Fibroblast of mammary gland (primary cell): ENCODE data around the gene GC.
"Not testable (repeated sequence)": the region's sequence is repeated elsewhere in the genome, so short reads cannot be mapped to it uniquely, and the experiment has no call there.

Experiments
- DNase-seq: peaks from one replicate; pipeline ENCODE4 v3.0.0-alpha.2; 2010; ENCODE audit warnings: low read depth
- H3K4me3 ChIP-seq: 2 replicates; pipeline ENCODE4 v1.5.1; 2011; ENCODE audit warnings: low read depth, mild to moderate bottlenecking, low read length, moderate library complexity; ENCODE audit not compliant: control insufficient read depth
- TF ChIP-seq, protein P1 (sequence below): conservative IDR thresholded peaks from 2 replicates; pipeline ENCODE4 v1.5.1; 2011; ENCODE audit warnings: low read depth, low read length, inconsistent platforms; ENCODE audit not compliant: control insufficient read depth, insufficient read depth

The GC gene

DNA sequence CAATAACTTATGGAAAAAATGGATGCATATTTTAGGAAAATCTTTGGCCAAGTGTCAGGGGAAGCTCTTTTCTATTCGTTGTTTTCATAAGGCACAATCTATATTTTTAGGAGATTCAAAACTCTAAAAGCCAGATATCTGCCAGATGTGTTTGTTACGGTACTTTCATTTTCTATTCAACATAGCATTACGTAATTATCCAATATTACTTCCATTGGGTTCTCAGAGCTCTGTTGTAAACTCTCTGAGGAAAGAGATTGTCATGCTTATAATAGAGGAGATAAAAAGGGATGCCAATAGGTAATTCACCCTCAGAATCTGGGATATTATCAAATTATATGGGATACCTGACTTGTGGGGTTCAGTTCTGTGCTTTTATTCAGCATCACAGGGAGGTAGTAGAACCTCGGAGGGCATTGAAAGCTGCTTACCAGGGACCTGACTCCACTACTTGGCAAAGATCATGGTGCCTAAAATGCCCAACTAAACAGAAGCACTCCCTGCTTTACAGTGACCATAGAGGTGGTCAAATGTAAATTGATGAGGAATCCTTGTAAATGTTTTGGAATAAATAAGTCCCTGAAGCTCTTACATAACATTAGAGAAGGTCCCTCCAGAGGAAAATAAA lies 32.9 kb upstream of the GC start:
- DNase-seq: no peak
- H3K4me3 ChIP-seq: no peak overlapping the region
- TF ChIP-seq, protein P1, sequence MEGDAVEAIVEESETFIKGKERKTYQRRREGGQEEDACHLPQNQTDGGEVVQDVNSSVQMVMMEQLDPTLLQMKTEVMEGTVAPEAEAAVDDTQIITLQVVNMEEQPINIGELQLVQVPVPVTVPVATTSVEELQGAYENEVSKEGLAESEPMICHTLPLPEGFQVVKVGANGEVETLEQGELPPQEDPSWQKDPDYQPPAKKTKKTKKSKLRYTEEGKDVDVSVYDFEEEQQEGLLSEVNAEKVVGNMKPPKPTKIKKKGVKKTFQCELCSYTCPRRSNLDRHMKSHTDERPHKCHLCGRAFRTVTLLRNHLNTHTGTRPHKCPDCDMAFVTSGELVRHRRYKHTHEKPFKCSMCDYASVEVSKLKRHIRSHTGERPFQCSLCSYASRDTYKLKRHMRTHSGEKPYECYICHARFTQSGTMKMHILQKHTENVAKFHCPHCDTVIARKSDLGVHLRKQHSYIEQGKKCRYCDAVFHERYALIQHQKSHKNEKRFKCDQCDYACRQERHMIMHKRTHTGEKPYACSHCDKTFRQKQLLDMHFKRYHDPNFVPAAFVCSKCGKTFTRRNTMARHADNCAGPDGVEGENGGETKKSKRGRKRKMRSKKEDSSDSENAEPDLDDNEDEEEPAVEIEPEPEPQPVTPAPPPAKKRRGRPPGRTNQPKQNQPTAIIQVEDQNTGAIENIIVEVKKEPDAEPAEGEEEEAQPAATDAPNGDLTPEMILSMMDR: no peak

DNA sequence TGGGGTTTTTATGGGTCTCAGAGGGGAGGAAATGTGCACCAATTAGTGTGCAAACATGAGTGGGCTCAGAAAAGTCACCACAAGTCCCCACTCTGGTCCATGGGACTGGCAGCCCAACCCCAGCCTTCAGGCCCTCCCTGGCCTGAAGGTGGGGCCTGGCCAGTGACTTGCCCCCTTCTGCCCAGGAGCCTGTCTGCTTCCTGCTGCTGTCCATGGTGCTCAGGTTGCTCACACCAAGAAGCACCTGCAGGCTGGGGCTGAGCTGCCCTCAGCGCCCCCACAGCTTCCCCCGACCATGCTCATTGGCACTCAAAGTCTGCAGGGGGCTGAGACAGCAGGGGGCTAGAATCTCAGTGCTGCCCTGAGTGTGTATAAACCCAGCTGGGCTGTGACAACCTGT lies 30.6 kb upstream of the GC start:
- no peak overlapping the region for H3K4me3 ChIP-seq
- TF ChIP-seq, protein P1: no peak
- DNase-seq: no peak

DNA sequence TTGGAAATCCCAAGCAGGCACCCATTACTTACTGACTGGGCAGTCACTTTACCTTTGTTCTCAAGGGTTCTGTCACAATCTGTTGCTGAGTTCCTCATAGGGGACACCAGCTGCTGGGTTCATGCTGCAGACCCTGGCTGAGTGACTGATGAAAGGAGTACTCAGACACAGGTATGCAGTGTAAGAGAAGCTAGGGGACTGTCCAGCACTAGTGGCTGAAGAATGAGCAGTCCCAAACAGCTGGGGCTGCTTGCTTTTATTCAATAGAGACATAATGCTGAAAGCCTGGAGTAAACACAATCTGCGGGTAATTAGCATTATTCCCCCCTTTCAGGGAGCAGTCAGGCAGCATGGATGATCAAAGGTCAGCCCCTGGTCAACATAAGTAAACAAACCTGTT lies 25.9 kb upstream of the GC start:
- not testable (repeated sequence) for DNase-seq

DNA sequence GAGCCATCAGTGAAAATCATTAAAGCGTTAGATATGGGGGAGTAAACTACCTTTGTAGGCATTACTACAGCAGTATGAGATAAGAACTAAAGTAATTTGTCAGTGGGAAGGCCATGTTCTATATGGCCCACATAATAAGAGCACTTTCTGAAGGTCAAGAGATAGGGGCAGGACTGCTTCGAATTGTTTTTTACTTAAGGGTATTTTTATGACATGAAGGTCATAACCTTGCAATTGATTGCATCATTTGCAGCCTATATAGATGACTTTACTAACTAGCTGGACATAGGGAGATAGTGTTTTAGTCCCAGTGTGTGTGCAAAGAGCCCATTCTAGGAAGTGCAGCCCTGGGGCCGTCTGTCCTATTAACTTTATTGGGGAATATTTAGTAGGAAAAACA lies 23.6 kb upstream of the GC start:
- TF ChIP-seq, protein P1: no peak
- H3K4me3 ChIP-seq: no peak overlapping the region
- no peak for DNase-seq

More for the DNA sequence above, 25.9 kb upstream of the GC start:
- H3K4me3 ChIP-seq: not testable (repeated sequence)

- not testable (repeated sequence) for DNase-seq, H3K4me3 ChIP-seq
Observed at GRCh38 chr4:71805230-71805629, 21.4 kb upstream of the GC start.

DNA sequence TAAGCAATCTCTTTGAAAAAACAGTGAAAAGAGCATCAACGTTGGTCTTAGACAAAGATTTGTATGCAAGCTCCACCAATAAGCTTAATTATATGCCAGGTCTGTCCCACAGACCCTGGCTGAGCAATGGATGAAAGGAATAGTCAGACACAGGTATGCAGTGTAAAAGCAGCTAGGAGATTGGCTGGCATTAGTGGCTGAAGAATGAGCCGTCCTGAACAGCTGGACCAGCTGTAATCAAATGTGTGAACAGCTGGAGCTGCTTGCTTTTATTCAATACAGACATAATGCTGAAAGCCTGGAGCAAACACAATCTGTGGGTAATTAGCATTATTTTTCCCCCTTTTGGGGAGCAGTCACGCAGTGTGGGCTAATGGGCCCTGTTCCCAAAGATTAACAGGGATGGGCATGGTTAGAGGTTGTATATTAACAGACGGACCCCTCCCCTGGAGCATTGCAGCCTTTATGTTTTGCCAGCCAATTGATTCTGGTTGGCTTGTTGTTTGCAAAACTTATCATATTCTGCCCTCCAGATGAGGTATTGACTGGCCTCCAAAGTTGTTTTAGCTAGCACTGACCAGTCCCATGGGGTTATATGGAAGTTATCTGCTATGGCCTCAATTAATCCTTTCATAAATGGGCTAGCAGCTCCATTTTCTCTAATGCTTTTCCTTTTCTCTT lies 20.3 kb upstream of the GC start:
- DNase-seq, H3K4me3 ChIP-seq: not testable (repeated sequence)

GRCh38 chr4:71785959-71786358 lies 2.1 kb upstream of the GC start:
- H3K4me3 ChIP-seq: no peak overlapping the region
- DNase-seq: no peak

DNA sequence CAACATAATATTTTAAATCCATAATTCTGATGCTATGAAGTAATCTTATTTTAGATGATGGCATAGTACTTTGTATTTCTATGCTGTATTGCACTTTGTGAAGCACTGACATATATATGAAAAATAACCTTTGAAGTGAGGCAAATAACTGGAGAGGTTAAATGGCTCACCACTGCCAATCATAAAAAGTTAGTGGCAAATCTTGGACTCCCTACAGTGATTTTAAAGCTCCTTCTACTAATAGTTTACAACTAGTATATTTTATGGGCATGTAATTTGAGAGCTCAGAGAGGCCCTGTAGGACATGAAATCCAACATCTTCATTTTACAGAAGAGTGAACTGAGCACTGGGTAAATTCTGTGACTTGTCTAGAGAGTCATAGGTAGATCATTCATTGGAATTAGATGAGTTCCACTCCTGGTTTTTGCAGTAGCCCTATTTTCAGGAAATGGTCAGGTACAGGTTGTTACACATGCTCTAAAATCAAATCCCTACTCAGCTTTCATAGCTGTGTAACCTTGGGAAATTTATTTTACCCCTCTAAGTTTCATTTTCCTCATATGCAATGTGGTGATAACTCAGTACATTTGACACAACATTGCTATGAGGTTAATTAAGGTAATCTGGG lies 804 bp upstream of the GC start:
- TF ChIP-seq, protein P1: no peak
- H3K4me3 ChIP-seq: no peak overlapping the region
- DNase-seq: no peak

More at GRCh38 chr4:71785959-71786358, 2.1 kb upstream of the GC start:
- TF ChIP-seq, protein P1: no peak
